ENCODE measurements around the gene GOLGA6L9.
"Not testable (repeated sequence)": the region's sequence is repeated elsewhere in the genome, so short reads cannot be mapped to it uniquely, and the experiment has no call there.

GOLGA6L9 gene

DNA sequence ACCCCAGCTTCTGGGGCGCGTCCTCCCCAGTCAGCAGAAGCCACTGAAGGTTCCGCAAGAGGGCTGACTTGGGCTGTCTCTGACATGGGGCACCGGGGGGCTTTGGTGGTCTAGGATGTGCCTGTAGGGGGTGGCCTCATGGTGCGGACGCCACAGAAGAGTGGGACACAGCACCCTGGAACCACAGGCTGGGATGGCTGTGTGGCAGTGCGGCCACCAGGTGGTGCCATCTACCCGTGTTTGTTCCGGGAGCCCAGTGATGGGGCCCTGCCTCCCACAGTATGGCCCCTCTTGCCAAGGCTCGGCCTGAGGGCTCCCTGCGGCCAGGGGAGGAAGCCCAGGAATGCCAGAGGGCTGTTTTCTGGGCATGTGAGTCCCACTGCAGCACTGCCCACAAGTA is 38.6 kb downstream of the GOLGA6L9 start:
- DNase-seq (ENCODE audit: low read depth): not testable (repeated sequence)

GRCh38 chr15:82469381-82469780 is 39.8 kb downstream of the GOLGA6L9 start:
- DNase-seq (ENCODE audit: low read depth): not testable (repeated sequence)

GRCh38 chr15:82472269-82472982 is 42.8 kb downstream of the GOLGA6L9 start:
- not testable (repeated sequence) for DNase-seq (ENCODE audit: low read depth)

DNA sequence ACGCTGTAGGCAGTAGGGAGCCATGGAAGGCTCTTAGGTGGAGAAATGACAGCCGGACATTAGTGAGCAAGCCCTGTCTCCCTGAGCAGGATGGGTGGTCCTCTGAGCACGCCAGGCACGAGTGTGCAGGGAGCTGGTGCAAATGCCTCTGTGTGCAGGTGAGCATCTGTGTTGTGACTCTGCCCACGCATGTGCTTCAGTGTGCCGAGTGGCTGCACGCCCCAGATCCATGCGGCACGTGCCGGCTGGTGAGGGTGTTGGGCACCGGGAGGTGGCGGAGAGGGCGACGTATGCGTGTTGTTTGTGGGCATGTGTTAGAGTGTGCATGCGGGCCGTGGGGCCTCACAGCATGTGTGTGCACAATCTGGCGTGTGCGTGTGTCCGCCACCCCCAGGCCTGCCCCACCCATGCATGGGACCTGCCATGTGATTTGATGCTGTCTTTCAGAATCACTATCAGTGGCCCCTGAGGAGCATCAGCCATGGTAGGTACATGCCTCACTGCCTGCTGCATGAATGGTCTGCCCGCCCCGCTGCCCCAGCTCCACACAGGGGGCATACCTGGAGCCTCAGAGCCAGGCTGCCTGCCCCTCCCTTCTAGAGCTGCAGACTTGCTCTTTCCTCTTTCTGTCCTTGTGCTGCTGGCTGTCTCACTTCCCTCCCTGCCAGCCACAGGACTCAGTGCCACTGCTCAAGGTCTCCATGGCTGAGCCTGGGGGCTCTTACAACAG is 45.1 kb downstream of the GOLGA6L9 start:
- DNase-seq (ENCODE audit: low read depth): not testable (repeated sequence)

GRCh38 chr15:82475345-82475967 is 45.8 kb downstream of the GOLGA6L9 start:
- DNase-seq (ENCODE audit: low read depth): not testable (repeated sequence)

- DNase-seq (ENCODE audit: low read depth): not testable (repeated sequence)
Observed at GRCh38 chr15:82476697-82477342, 47.2 kb downstream of the GOLGA6L9 start.

GRCh38 chr15:82477343-82478057 is 47.9 kb downstream of the GOLGA6L9 start:
- not testable (repeated sequence) for DNase-seq (ENCODE audit: low read depth)
